Activated B cell treated with CpG ODN at 0.5 μM for 24 hours (primary cell): ENCODE results near the gene TPSG1. TPM values are rescaled to one million over a fixed set of nuclear protein-coding genes. Genes with fewer than 3 reads are reported as not detected.
"Not testable (repeated sequence)": the region's sequence is repeated elsewhere in the genome, so short reads cannot be mapped to it uniquely, and the experiment has no call there.

ENCODE experiments used
- ATAC-seq: fragments of 200-7000 bp; cut with Tn5 transposase; one replicate; pipeline ENCODE4 v1.10.0; 2021; ENCODE audit warnings: low read depth, mild to moderate bottlenecking, moderate library complexity
- CTCF ChIA-PET: fragments of 350-600 bp; sonication (Branson Sonifier 250); formaldehyde crosslinking; loops from one replicate; lab custom pipeline; 2021; ENCODE audit warnings: antibody characterized with exemption; lab: Charles Lee
- POLR2A ChIA-PET: fragments of 350-600 bp; sonication (Branson Sonifier 250); formaldehyde crosslinking; loops from one replicate; lab custom pipeline; 2021; ENCODE audit warnings: antibody characterized with exemption; lab: Charles Lee
- DNase-seq: peaks from one replicate; pipeline ENCODE4 v3.0.0; 2022
- H3K27ac Mint-ChIP-seq: one replicate; pipeline ENCODE4 v1.8.0; 2020; ENCODE audit warnings: mixed read lengths
- H3K27me3 Mint-ChIP-seq: one replicate; pipeline ENCODE4 v1.8.0; 2021; ENCODE audit warnings: mixed read lengths
- H3K36me3 Mint-ChIP-seq: one replicate; pipeline ENCODE4 v1.8.0; 2021; ENCODE audit warnings: low read depth, mixed read lengths
- H3K4me1 Mint-ChIP-seq: one replicate; pipeline ENCODE4 v1.8.0; 2021; ENCODE audit warnings: mixed read lengths
- H3K4me3 Mint-ChIP-seq: one replicate; pipeline ENCODE4 v1.8.0; 2020; ENCODE audit warnings: mild to moderate bottlenecking, mixed read lengths
- H3K9me3 Mint-ChIP-seq: one replicate; pipeline ENCODE4 v1.8.0; 2020; ENCODE audit warnings: mixed read lengths
- CTCF ChIP-seq: fragments of 200-600 bp; IDR thresholded peaks from one replicate; pipeline ENCODE4 v1.8.0; 2022; ENCODE audit warnings: antibody characterized with exemption, mild to moderate bottlenecking
- intact Hi-C: fragments of 100-400 bp; cut with micrococcal nuclease; formaldehyde crosslinking; loops from one replicate; pipeline ENCODE4 v1.15.1; 2024
- total RNA-seq: library from RNA; stranded (reverse); gene quantifications from 2 replicates; pipeline ENCODE4 v1.2.3, GENCODE V29; 2022

The TPSG1 gene
- total RNA-seq: not detected in 2 replicates

GRCh38 chr16:1225051-1225451 lies at the start of gene TPSG1:
TSS of gene TPSG1 (minus strand) at chr16:1225268. CDS start at chr16:1225252, 16 bp downstream.
- CTCF ChIA-PET: no interaction called here
- H3K4me3 Mint-ChIP-seq: no peak within 1 kb of the TSS
- ATAC-seq (no peak), DNase-seq (no peak)
- no peaks in the 10 kb centered on the region for H3K36me3 Mint-ChIP-seq
- H3K27me3 Mint-ChIP-seq: no peaks in the 10 kb centered on the region
- intact Hi-C loops: no loop called here
- no peak for TF ChIP-seq CTCF
- no peaks in the 10 kb centered on the region for H3K4me1 Mint-ChIP-seq
- POLR2A ChIA-PET: no interaction called here
- H3K27ac Mint-ChIP-seq: no peak within 1 kb of the TSS
- H3K9me3 Mint-ChIP-seq: no peaks in the 10 kb centered on the region

GRCh38 chr16:1274767-1275166 lies 49.7 kb upstream of the TPSG1 start:
- H3K4me3 Mint-ChIP-seq: no peak overlapping the region
- no peak for TF ChIP-seq CTCF
- ATAC-seq: no peak
- no peaks in the 10 kb centered on the region for H3K4me1 Mint-ChIP-seq
- ChIA-PET CTCF (no interaction called here), POLR2A (no interaction called here)
- no peak for DNase-seq
- no peaks in the 10 kb centered on the region for H3K36me3 Mint-ChIP-seq
- no peaks in the 10 kb centered on the region for H3K9me3 Mint-ChIP-seq
- intact Hi-C loops: no loop called here
- peaks cover 11% of the 10 kb centered on the region for H3K27me3 Mint-ChIP-seq
- no peak overlapping the region for H3K27ac Mint-ChIP-seq

GRCh38 chr16:1273816-1274215 lies 48.7 kb upstream of the TPSG1 start:
- no peaks in the 10 kb centered on the region for H3K9me3 Mint-ChIP-seq
- no peak overlapping the region for H3K27ac Mint-ChIP-seq
- H3K4me1 Mint-ChIP-seq: no peaks in the 10 kb centered on the region
- ATAC-seq (no peak), DNase-seq (no peak)
- POLR2A ChIA-PET: no interaction called here
- TF ChIP-seq CTCF: no peak
- CTCF ChIA-PET: no interaction called here
- intact Hi-C loops: no loop called here
- no peaks in the 10 kb centered on the region for H3K36me3 Mint-ChIP-seq
- peaks cover 13% of the 10 kb centered on the region for H3K27me3 Mint-ChIP-seq
- no peak overlapping the region for H3K4me3 Mint-ChIP-seq

GRCh38 chr16:1272453-1273198 lies 47.6 kb upstream of the TPSG1 start:
- intact Hi-C loops: no loop called here
- ChIA-PET CTCF (no interaction called here), POLR2A (no interaction called here)
- Mint-ChIP-seq H3K9me3 (no peaks in the 10 kb centered on the region), H3K27me3 (peaks cover 11% of the 10 kb centered on the region), H3K36me3 (no peaks in the 10 kb centered on the region), H3K4me3 (no peak overlapping the region), H3K4me1 (no peaks in the 10 kb centered on the region), H3K27ac (no peak overlapping the region)
- TF ChIP-seq CTCF: no peak
- no peak for DNase-seq
- ATAC-seq: no peak

GRCh38 chr16:1271724-1272413 lies 46.8 kb upstream of the TPSG1 start:
- CTCF ChIA-PET, H3K36me3 Mint-ChIP-seq, ATAC-seq, H3K27ac Mint-ChIP-seq, intact Hi-C loops, POLR2A ChIA-PET, DNase-seq, H3K4me1 Mint-ChIP-seq, H3K4me3 Mint-ChIP-seq, H3K9me3 Mint-ChIP-seq: not testable (repeated sequence)
- H3K27me3 Mint-ChIP-seq: peaks cover 11% of the 10 kb centered on the region
